ENCODE measurements around the gene COL5A1.

Gene COL5A1

DNA sequence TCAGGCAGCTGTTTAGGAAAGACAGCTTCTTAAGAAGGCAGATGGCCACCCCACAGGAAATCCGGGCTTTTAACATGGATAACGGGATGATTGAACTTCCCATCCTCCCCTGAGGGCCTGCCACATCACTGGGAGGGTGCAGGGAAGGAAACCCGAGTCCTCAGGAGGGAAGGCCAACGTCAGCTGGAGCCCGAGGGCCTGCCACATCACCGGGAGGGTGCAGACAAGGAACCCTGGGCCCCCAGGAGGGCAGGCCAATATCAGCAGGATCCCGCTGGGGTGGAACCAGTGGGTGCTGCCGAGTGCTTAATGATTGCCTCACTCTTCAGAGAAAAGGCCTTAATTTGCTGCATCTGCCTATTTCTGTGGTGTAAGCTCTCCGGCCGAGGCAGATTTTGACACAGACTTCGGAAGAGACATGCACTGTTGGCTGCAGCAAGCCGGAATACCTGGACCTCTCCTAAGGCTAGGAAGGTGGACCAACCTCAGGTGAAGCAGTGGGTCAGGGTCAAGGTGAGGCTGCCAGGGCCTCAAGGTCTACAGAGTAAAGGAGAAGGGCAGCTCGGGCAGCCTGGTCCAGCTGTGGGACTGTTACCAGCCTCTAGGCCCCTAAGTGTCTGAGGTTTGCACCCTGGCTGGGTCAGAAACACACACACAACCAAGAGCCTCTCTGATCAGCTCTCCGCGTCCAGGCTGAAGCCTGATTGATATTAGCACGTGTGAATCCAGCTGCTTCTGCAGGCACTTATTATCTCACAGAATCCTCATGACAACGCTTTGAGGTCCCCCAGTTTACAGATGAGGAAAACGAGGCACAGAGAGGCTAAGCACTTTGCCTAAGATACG lies 14.8 kb upstream of the COL5A1 start:
- Histone ChIP-seq H3K9ac (ENCODE audit: low read length) (no peak overlapping the region), H3K4me3 (ENCODE audit: low read length) (no peak overlapping the region), H3K4me1 (ENCODE audit: control insufficient read depth, low read depth, low read length) (peaks cover 18% of the 10 kb centered on the region), H3K4ac (ENCODE audit: low read depth, low read length) (no peak overlapping the region), H4K5ac (ENCODE audit: low read length) (no peak overlapping the region), H3K4me2 (ENCODE audit: low read length) (no peak overlapping the region), H3K27me3 (ENCODE audit: insufficient read depth, low read length, poor library complexity) (no peaks in the 10 kb centered on the region), H3K56ac (ENCODE audit: low read length) (peak overlapping the region; percentile 63), H2BK5ac (ENCODE audit: low read length) (peak overlapping the region; percentile 22), H3K36me3 (ENCODE audit: control insufficient read depth, insufficient read depth, low read length) (no peaks in the 10 kb centered on the region), H3K18ac (ENCODE audit: low read length) (no peak overlapping the region), H4K8ac (ENCODE audit: low read depth, low read length) (no peak overlapping the region), H2BK15ac (replicated peaks; ENCODE audit: low read depth) (no peak overlapping the region), H2BK120ac (ENCODE audit: low read depth, low read length) (no peak overlapping the region), H3K23ac (ENCODE audit: low read length) (no peak overlapping the region), H3K27ac (ENCODE audit: low read depth, low read length) (peak overlapping the region; percentile 18), H3K79me1 (ENCODE audit: low read length) (no peaks in the 10 kb centered on the region), H3K79me2 (ENCODE audit: control insufficient read depth, insufficient read depth, low read length) (no peaks in the 10 kb centered on the region), H2AK5ac (ENCODE audit: low read length) (peak overlapping the region; percentile 41)
- peak; percentile 85 for DNase-seq
- WGBS (ENCODE audit: extremely low coverage, insufficient coverage, low lambda C conversion rate): no CpG with 5 or more reads among the region's 19 CpGs

DNA sequence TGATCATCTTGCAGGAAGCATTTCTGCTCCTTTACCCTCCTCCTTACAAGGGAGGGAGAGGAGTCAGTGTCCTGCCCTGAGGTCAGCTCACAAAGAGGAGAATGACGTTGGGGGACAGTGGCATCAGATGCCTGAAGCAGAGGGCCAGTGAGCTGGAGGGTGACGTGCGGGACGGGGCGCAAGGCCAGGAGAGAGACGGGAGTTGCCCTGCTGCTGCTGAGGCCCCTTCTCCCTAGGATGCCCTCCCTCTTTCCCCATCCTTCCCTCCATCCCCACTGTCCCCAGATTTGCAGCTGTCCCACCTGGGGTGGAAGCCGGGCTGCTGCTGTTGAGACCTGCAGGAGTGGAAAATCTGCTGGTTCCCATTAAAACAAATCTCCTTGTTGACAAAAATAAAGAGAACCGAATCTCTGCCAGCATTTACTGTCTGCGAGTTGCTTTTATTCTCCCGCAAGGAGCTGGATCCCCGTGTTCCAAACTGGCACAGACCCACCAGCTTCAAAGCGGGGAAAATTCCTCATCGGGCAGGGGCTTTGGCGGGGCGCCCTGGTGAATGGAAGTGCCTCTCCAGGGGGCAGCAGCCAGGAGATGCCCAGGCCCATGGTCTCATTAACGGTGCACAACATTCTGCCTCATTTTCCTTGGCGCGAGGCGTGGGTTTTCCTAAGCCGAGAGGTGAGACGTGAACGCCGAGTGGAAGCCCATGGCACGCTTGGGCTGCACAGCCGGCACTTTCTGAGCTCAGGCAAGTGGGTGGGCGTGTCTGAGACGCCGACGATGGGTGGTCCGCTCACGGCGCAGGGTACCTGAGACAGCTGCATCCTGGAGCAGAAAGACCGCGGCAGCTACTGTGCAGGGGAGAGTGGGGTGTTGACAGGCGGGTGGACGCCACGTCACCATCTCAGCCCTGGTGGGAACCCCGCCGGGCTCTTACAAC lies 13.9 kb upstream of the COL5A1 start:
- Histone ChIP-seq H3K4me2 (ENCODE audit: low read length) (no peak overlapping the region), H2AK5ac (ENCODE audit: low read length) (peak overlapping the region; percentile 41), H3K9ac (ENCODE audit: low read length) (no peak overlapping the region), H3K4me3 (ENCODE audit: low read length) (no peak overlapping the region), H3K27ac (ENCODE audit: low read depth, low read length) (no peak overlapping the region), H3K23ac (ENCODE audit: low read length) (no peak overlapping the region), H3K56ac (ENCODE audit: low read length) (peak overlapping the region; percentile 52), H3K36me3 (ENCODE audit: control insufficient read depth, insufficient read depth, low read length) (no peaks in the 10 kb centered on the region), H3K27me3 (ENCODE audit: insufficient read depth, low read length, poor library complexity) (no peaks in the 10 kb centered on the region), H3K79me1 (ENCODE audit: low read length) (no peaks in the 10 kb centered on the region), H3K4ac (ENCODE audit: low read depth, low read length) (no peak overlapping the region), H2BK120ac (ENCODE audit: low read depth, low read length) (no peak overlapping the region), H3K4me1 (ENCODE audit: control insufficient read depth, low read depth, low read length) (peaks cover 18% of the 10 kb centered on the region), H2BK15ac (replicated peaks; ENCODE audit: low read depth) (no peak overlapping the region), H4K5ac (ENCODE audit: low read length) (no peak overlapping the region), H4K8ac (ENCODE audit: low read depth, low read length) (no peak overlapping the region), H3K18ac (ENCODE audit: low read length) (no peak overlapping the region), H2BK5ac (ENCODE audit: low read length) (peak overlapping the region; percentile 13), H3K79me2 (ENCODE audit: control insufficient read depth, insufficient read depth, low read length) (no peaks in the 10 kb centered on the region)
- no peak for DNase-seq
- no CpG with 5 or more reads among the region's 39 CpGs for whole genome bisulfite sequencing (ENCODE audit: extremely low coverage, insufficient coverage, low lambda C conversion rate)

DNA sequence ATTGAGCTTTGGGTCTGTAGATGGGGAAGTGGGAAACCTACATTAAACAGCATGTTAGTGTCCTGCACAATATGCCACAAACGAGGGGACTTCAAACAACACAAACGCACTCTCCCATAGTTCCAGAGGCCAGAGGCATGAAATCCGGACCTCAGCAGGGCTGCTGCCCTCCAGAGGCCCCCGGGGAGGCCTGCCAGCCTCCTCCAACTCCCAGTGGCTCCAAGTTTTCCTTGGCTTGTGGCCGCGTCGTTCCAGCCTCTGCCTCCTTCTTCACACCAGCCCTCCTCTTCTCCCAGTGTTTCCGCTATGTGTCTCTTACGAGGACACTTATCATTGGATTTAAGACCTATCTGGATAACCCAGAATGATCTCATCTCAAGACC lies 13.3 kb upstream of the COL5A1 start:
- Histone ChIP-seq H3K27me3 (ENCODE audit: insufficient read depth, low read length, poor library complexity) (no peaks in the 10 kb centered on the region), H3K4me2 (ENCODE audit: low read length) (no peak overlapping the region), H3K18ac (ENCODE audit: low read length) (no peak overlapping the region), H2BK15ac (replicated peaks; ENCODE audit: low read depth) (no peak overlapping the region), H3K23ac (ENCODE audit: low read length) (no peak overlapping the region), H3K9ac (ENCODE audit: low read length) (no peak overlapping the region), H3K56ac (ENCODE audit: low read length) (no peak overlapping the region), H3K4me3 (ENCODE audit: low read length) (no peak overlapping the region), H2BK120ac (ENCODE audit: low read depth, low read length) (no peak overlapping the region), H4K5ac (ENCODE audit: low read length) (no peak overlapping the region), H3K27ac (ENCODE audit: low read depth, low read length) (no peak overlapping the region), H3K4ac (ENCODE audit: low read depth, low read length) (no peak overlapping the region), H3K4me1 (ENCODE audit: control insufficient read depth, low read depth, low read length) (peaks cover 15% of the 10 kb centered on the region), H3K36me3 (ENCODE audit: control insufficient read depth, insufficient read depth, low read length) (no peaks in the 10 kb centered on the region), H2BK5ac (ENCODE audit: low read length) (no peak overlapping the region), H4K8ac (ENCODE audit: low read depth, low read length) (no peak overlapping the region), H3K79me1 (ENCODE audit: low read length) (no peaks in the 10 kb centered on the region), H2AK5ac (ENCODE audit: low read length) (no peak overlapping the region), H3K79me2 (ENCODE audit: control insufficient read depth, insufficient read depth, low read length) (no peaks in the 10 kb centered on the region)
- WGBS (ENCODE audit: extremely low coverage, insufficient coverage, low lambda C conversion rate): no CpG with 5 or more reads among the region's 9 CpGs
- DNase-seq: no peak

DNA sequence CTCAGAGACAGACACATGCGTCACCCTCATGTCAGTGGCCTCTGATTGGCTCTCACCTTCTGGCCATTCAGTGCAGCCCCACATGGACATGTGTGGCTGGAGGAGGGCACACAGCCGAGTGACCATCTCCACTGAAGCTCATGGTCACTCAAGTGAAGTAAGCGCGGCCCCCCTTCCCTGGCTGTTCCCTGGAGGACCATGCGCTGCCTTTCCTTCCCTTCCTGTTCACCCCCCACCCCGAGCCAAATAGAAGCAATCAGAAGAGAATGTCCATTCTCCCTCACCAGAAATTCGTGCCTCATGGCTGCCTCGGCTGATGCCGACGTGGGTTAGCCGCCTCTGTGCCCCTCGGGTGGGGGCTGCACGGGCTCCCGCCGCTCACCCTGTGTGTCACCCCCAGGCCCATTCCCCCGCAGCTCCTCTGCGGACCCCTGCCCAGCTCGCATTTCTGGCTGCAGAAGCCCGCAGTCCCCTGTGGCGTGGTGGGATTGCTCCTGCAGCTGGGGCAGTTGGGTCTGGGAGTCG lies 12.5 kb upstream of the COL5A1 start:
- Histone ChIP-seq H3K4ac (ENCODE audit: low read depth, low read length) (no peak overlapping the region), H4K5ac (ENCODE audit: low read length) (no peak overlapping the region), H2AK5ac (ENCODE audit: low read length) (no peak overlapping the region), H3K36me3 (ENCODE audit: control insufficient read depth, insufficient read depth, low read length) (no peaks in the 10 kb centered on the region), H2BK120ac (ENCODE audit: low read depth, low read length) (no peak overlapping the region), H3K4me3 (ENCODE audit: low read length) (no peak overlapping the region), H3K4me2 (ENCODE audit: low read length) (no peak overlapping the region), H3K79me2 (ENCODE audit: control insufficient read depth, insufficient read depth, low read length) (no peaks in the 10 kb centered on the region), H3K27me3 (ENCODE audit: insufficient read depth, low read length, poor library complexity) (no peaks in the 10 kb centered on the region), H3K79me1 (ENCODE audit: low read length) (no peaks in the 10 kb centered on the region), H2BK15ac (replicated peaks; ENCODE audit: low read depth) (no peak overlapping the region), H3K18ac (ENCODE audit: low read length) (no peak overlapping the region), H3K4me1 (ENCODE audit: control insufficient read depth, low read depth, low read length) (peaks cover 15% of the 10 kb centered on the region), H3K56ac (ENCODE audit: low read length) (no peak overlapping the region), H4K8ac (ENCODE audit: low read depth, low read length) (no peak overlapping the region), H3K23ac (ENCODE audit: low read length) (no peak overlapping the region), H2BK5ac (ENCODE audit: low read length) (no peak overlapping the region), H3K9ac (ENCODE audit: low read length) (no peak overlapping the region), H3K27ac (ENCODE audit: low read depth, low read length) (no peak overlapping the region)
- no peak for DNase-seq
- no CpG with 5 or more reads among the region's 21 CpGs for WGBS (ENCODE audit: extremely low coverage, insufficient coverage, low lambda C conversion rate)

DNA sequence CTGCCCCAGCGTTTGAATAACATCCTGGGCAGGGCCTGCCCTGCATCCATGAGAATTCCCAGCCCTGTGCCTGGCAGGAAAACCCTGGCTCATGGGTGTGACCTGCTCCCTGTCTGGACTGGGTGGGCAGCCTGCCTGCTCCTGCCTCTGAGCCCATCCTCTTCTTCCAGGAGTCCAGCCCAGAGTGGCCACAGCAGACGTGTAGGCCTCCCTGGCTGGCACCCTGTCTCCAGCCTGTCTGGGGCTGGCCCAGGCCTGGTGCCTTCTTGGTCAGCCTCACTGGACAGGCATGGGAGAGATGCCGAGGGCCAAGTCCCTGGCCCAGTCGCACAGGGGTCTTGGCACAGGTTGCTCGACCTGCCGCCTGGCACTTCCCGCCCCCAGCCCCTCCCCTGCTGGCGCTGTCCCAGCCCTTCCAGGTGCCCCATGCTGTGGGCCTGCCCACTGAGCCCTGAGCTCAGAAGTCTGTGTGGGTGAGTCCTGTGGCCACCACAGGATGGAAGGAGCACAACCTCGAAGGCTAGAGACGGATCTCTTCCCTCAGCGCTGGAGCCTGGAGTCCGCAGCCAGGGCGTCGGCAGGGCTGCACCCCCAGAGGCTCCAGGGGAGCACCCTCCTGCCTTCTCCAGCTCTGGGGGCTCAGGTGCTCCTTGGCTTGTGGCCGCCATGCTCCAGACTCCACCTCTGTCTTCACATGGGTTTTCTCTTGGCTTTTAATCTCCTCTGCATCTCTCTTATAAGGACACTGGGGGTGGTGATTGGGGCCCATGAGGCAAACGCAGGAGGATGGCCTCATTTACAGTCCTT lies 11.8 kb upstream of the COL5A1 start:
- Histone ChIP-seq H3K56ac (ENCODE audit: low read length) (peak overlapping the region; percentile 8), H3K9ac (ENCODE audit: low read length) (no peak overlapping the region), H3K79me1 (ENCODE audit: low read length) (no peaks in the 10 kb centered on the region), H3K4me1 (ENCODE audit: control insufficient read depth, low read depth, low read length) (peaks cover 14% of the 10 kb centered on the region), H3K4ac (ENCODE audit: low read depth, low read length) (no peak overlapping the region), H3K36me3 (ENCODE audit: control insufficient read depth, insufficient read depth, low read length) (no peaks in the 10 kb centered on the region), H4K8ac (ENCODE audit: low read depth, low read length) (no peak overlapping the region), H3K18ac (ENCODE audit: low read length) (no peak overlapping the region), H2AK5ac (ENCODE audit: low read length) (no peak overlapping the region), H3K27ac (ENCODE audit: low read depth, low read length) (no peak overlapping the region), H3K79me2 (ENCODE audit: control insufficient read depth, insufficient read depth, low read length) (no peaks in the 10 kb centered on the region), H4K5ac (ENCODE audit: low read length) (no peak overlapping the region), H3K4me3 (ENCODE audit: low read length) (no peak overlapping the region), H3K4me2 (ENCODE audit: low read length) (no peak overlapping the region), H3K27me3 (ENCODE audit: insufficient read depth, low read length, poor library complexity) (no peaks in the 10 kb centered on the region), H2BK120ac (ENCODE audit: low read depth, low read length) (no peak overlapping the region), H2BK5ac (ENCODE audit: low read length) (no peak overlapping the region), H3K23ac (ENCODE audit: low read length) (no peak overlapping the region), H2BK15ac (replicated peaks; ENCODE audit: low read depth) (no peak overlapping the region)
- no CpG with 5 or more reads among the region's 16 CpGs for WGBS (ENCODE audit: extremely low coverage, insufficient coverage, low lambda C conversion rate)
- DNase-seq: no peak
